ENCODE measurements around the gene BRAP. TPM values are rescaled to one million over a fixed set of nuclear protein-coding genes. Genes with fewer than 3 reads are reported as not detected.

The BRAP gene
- total RNA-seq, 1 experiment from 2014 or later = 18.3 TPM

DNA sequence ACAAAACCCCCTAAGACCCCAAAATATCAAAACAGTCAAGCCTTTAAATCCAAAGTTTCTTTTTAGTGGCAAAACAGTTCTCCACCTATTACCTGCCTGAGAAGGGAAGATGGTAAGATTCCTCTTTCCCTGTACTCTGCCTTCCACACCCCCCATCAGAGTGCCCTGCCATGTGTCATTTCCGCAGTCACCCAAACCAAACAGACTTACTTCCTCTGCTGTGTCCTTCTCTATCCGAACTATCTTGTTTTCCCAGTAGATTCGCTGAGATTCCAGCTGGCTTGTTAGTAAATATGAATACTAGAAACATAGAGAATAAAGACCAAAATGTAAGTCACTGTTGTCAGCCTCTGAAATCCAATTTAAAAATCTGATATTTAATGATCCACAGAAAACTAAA lies 30.4 kb downstream of the BRAP start:
- Mint-ChIP-seq H3K4me1 (no peaks in the 10 kb centered on the region), H3K27ac (no peak overlapping the region), H3K36me3 (peaks cover 52% of the 10 kb centered on the region), H3K4me3 (no peak overlapping the region), H3K9me3 (no peaks in the 10 kb centered on the region), H3K27me3 (ENCODE audit: low read depth) (no peaks in the 10 kb centered on the region)
- no peak for DNase-seq (ENCODE audit: low spot score)
- ChIA-PET CTCF (no interaction called here), POLR2A (no interaction called here)
- ATAC-seq = no peak
- TF ChIP-seq ZNF416 (CRISPR knock-in tag; IDR thresholded peaks at IDR 0.05) (no peak), ARID4B (CRISPR knock-in tag; IDR thresholded peaks at IDR 0.05; ENCODE audit: borderline replicate concordance) (no peak), ZMAT4 (CRISPR knock-in tag; IDR thresholded peaks at IDR 0.05) (no peak)

- H3K36me3 Mint-ChIP-seq = peaks cover 50% of the 10 kb centered on the region
- H3K4me3 Mint-ChIP-seq = no peak overlapping the region
- CTCF ChIA-PET = no interaction called here
- DNase-seq (ENCODE audit: low spot score) (no peak), ATAC-seq (no peak)
- H3K27ac Mint-ChIP-seq = no peak overlapping the region
- H3K4me1 Mint-ChIP-seq = no peaks in the 10 kb centered on the region
- no peaks in the 10 kb centered on the region for H3K27me3 Mint-ChIP-seq (ENCODE audit: low read depth)
- H3K9me3 Mint-ChIP-seq = no peaks in the 10 kb centered on the region
- POLR2A ChIA-PET = no interaction called here
- TF ChIP-seq SMAD4 (CRISPR knock-in tag; IDR thresholded peaks at IDR 0.05) = no peak
- no peak for TF ChIP-seq ATF6 (CRISPR knock-in tag; IDR thresholded peaks at IDR 0.05)
- no peak for TF ChIP-seq TP53 (CRISPR knock-in tag; IDR thresholded peaks at IDR 0.05)
- TF ChIP-seq GRHL2 (CRISPR knock-in tag; IDR thresholded peaks at IDR 0.05; ENCODE audit: insufficient replicate concordance, severe bottlenecking) = no peak
- no peak for TF ChIP-seq MAX (CRISPR knock-in tag; IDR thresholded peaks at IDR 0.05)
- TF ChIP-seq AFF4 (CRISPR knock-in tag; IDR thresholded peaks at IDR 0.05; ENCODE audit: borderline replicate concordance) = no peak
- TF ChIP-seq IRF2 (CRISPR knock-in tag; IDR thresholded peaks at IDR 0.05; ENCODE audit: borderline replicate concordance, low read depth) = no peak
- no peak for TF ChIP-seq NR2C2 (CRISPR knock-in tag; IDR thresholded peaks at IDR 0.05)
- TF ChIP-seq JUN (CRISPR knock-in tag; IDR thresholded peaks at IDR 0.05) = no peak
- TF ChIP-seq, protein P1, sequence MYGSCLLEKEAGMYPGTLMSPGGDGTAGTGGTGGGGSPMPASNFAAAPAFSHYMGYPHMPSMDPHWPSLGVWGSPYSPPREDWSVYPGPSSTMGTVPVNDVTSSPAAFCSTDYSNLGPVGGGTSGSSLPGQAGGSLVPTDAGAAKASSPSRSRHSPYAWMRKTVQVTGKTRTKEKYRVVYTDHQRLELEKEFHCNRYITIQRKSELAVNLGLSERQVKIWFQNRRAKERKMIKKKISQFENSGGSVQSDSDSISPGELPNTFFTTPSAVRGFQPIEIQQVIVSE (CRISPR knock-in tag; IDR thresholded peaks at IDR 0.05; ENCODE audit: borderline replicate concordance) = no peak
- no peak for TF ChIP-seq ZNF671 (CRISPR knock-in tag; IDR thresholded peaks at IDR 0.05)
- TF ChIP-seq, protein P2, sequence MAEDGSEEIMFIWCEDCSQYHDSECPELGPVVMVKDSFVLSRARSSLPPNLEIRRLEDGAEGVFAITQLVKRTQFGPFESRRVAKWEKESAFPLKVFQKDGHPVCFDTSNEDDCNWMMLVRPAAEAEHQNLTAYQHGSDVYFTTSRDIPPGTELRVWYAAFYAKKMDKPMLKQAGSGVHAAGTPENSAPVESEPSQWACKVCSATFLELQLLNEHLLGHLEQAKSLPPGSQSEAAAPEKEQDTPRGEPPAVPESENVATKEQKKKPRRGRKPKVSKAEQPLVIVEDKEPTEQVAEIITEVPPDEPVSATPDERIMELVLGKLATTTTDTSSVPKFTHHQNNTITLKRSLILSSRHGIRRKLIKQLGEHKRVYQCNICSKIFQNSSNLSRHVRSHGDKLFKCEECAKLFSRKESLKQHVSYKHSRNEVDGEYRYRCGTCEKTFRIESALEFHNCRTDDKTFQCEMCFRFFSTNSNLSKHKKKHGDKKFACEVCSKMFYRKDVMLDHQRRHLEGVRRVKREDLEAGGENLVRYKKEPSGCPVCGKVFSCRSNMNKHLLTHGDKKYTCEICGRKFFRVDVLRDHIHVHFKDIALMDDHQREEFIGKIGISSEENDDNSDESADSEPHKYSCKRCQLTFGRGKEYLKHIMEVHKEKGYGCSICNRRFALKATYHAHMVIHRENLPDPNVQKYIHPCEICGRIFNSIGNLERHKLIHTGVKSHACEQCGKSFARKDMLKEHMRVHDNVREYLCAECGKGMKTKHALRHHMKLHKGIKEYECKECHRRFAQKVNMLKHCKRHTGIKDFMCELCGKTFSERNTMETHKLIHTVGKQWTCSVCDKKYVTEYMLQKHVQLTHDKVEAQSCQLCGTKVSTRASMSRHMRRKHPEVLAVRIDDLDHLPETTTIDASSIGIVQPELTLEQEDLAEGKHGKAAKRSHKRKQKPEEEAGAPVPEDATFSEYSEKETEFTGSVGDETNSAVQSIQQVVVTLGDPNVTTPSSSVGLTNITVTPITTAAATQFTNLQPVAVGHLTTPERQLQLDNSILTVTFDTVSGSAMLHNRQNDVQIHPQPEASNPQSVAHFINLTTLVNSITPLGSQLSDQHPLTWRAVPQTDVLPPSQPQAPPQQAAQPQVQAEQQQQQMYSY (CRISPR knock-in tag; IDR thresholded peaks at IDR 0.05) = no peak
- no peak for TF ChIP-seq TCF7 (CRISPR knock-in tag; IDR thresholded peaks at IDR 0.05; ENCODE audit: low read depth)
- TF ChIP-seq SMAD3 (CRISPR knock-in tag; IDR thresholded peaks at IDR 0.05; ENCODE audit: borderline replicate concordance) = no peak
Observed at GRCh38 chr12:111653596-111653995, 32.2 kb downstream of the BRAP start.

All from WTC11 (cell line).